Measurements from ENCODE around the gene ZDHHC20. TPM values are rescaled to one million over a fixed set of nuclear protein-coding genes. Genes with fewer than 3 reads are reported as not detected.

ZDHHC20 gene
- total and polyA plus RNA-seq, 2 of the 4 experiments (the other 2 are of a cell fraction), result 16.1 to 72.4 TPM

DNA sequence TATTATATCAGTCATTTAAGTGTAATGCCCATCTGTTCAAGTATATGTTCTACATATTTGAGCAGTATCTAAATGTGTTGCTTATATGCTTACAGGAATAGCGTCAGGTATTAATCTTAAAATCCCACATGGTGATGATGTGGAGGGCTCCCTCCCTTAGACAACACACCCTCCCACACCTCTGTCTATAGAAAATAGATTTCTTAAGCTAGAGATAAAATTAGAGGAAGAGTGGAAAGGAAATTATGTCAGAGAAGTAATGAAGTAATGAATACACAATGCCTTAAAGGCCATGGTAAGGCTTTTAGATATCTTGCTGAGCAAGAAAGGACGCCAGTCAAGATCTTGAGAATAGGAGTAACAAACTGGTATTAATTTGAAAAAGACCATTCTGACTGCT lies 12.4 kb downstream of the ZDHHC20 start:
- TF ChIP-seq BHLHE40 (IDR thresholded peaks at IDR 0.05; ENCODE audit: low read depth, low read length) (no peak), MAFK (IDR thresholded peaks at IDR 0.05; ENCODE audit: low read depth, low read length) (no peak), FOS (IDR thresholded peaks at IDR 0.05; ENCODE audit: low read depth, low read length) (no peak), CEBPB (IDR thresholded peaks at IDR 0.05; ENCODE audit: low read depth, low read length) (no peak), SMC3 (IDR thresholded peaks at IDR 0.05; ENCODE audit: low read depth, low read length) (no peak), RFX5 (IDR thresholded peaks at IDR 0.05; ENCODE audit: low read depth, low read length) (no peak), RCOR1 (IDR thresholded peaks at IDR 0.05; ENCODE audit: insufficient replicate concordance, low read length) (no peak), MXI1 (IDR thresholded peaks at IDR 0.05; ENCODE audit: borderline replicate concordance, low read depth, low read length) (no peak), NFE2L2 (IDR thresholded peaks at IDR 0.05; ENCODE audit: low read depth, low read length) (no peak), POLR2A (IDR thresholded peaks at IDR 0.05; ENCODE audit: low read depth, low read length) (no peak), RAD21 (IDR thresholded peaks at IDR 0.05; ENCODE audit: low read length) (no peak), CHD1 (IDR thresholded peaks at IDR 0.05; ENCODE audit: low read depth, low read length) (no peak)
- TF ChIP-seq, protein P1, sequence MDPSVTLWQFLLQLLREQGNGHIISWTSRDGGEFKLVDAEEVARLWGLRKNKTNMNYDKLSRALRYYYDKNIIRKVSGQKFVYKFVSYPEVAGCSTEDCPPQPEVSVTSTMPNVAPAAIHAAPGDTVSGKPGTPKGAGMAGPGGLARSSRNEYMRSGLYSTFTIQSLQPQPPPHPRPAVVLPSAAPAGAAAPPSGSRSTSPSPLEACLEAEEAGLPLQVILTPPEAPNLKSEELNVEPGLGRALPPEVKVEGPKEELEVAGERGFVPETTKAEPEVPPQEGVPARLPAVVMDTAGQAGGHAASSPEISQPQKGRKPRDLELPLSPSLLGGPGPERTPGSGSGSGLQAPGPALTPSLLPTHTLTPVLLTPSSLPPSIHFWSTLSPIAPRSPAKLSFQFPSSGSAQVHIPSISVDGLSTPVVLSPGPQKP (IDR thresholded peaks at IDR 0.05; ENCODE audit: borderline replicate concordance, low read depth, low read length), result no peak
- TF ChIP-seq, protein P2, sequence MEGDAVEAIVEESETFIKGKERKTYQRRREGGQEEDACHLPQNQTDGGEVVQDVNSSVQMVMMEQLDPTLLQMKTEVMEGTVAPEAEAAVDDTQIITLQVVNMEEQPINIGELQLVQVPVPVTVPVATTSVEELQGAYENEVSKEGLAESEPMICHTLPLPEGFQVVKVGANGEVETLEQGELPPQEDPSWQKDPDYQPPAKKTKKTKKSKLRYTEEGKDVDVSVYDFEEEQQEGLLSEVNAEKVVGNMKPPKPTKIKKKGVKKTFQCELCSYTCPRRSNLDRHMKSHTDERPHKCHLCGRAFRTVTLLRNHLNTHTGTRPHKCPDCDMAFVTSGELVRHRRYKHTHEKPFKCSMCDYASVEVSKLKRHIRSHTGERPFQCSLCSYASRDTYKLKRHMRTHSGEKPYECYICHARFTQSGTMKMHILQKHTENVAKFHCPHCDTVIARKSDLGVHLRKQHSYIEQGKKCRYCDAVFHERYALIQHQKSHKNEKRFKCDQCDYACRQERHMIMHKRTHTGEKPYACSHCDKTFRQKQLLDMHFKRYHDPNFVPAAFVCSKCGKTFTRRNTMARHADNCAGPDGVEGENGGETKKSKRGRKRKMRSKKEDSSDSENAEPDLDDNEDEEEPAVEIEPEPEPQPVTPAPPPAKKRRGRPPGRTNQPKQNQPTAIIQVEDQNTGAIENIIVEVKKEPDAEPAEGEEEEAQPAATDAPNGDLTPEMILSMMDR (conservative IDR thresholded peaks at IDR 0.05; ENCODE audit: low read depth, low read length), result no peak
- TF ChIP-seq, protein P3, sequence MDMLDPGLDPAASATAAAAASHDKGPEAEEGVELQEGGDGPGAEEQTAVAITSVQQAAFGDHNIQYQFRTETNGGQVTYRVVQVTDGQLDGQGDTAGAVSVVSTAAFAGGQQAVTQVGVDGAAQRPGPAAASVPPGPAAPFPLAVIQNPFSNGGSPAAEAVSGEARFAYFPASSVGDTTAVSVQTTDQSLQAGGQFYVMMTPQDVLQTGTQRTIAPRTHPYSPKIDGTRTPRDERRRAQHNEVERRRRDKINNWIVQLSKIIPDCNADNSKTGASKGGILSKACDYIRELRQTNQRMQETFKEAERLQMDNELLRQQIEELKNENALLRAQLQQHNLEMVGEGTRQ (IDR thresholded peaks at IDR 0.05; ENCODE audit: low read depth, low read length), result no peak
- in situ Hi-C loops (cut with MboI; ENCODE audit: low sequenced_read_pairs) (no loop called here), intact Hi-C loops (cut with micrococcal nuclease) (no loop called here), dilution Hi-C loops (cut with HindIII; ENCODE audit: low sequenced_read_pairs, unreplicated experiment) (no loop called here)
- Histone ChIP-seq H3K4me2 (ENCODE audit: low read depth, low read length) (no peak overlapping the region), H3K23ac (ENCODE audit: low read depth, low read length) (no peak overlapping the region), H2BK5ac (ENCODE audit: low read depth, low read length, poor library complexity, severe bottlenecking) (no peak overlapping the region), H4K20me1 (ENCODE audit: insufficient read depth, low read length) (0 out of 2 replicates have a peak, but pooled peaks cover 3% of the 10 kb centered on the region), H3K36me3 (ENCODE audit: control insufficient read depth, insufficient read depth, low read length) (no peaks in the 10 kb centered on the region), H3K27ac (ENCODE audit: insufficient read depth, low read length) (no peak overlapping the region), H3K18ac (ENCODE audit: low read depth, low read length) (no peak overlapping the region), H3K9me3 (ENCODE audit: control insufficient read depth, insufficient read depth, low read length) (no peaks in the 10 kb centered on the region), H2BK20ac (ENCODE audit: low read depth, low read length) (no peak overlapping the region), H2AFZ (replicated peaks; ENCODE audit: low read length, poor library complexity) (no peak overlapping the region), H2AK5ac (ENCODE audit: low read depth, low read length) (no peak overlapping the region), H3K9me1 (ENCODE audit: insufficient read depth, low read length) (peaks cover 3% of the 10 kb centered on the region; the same call in 1 of the 2 replicates), H3K14ac (replicated peaks; ENCODE audit: low read depth, low read length) (no peak overlapping the region), H4K8ac (ENCODE audit: low read depth in 2 of 2, low read length in 2 of 2) (no peak overlapping the region), H3K4me3 (ENCODE audit: insufficient read depth, low read depth, low read length) (no peak overlapping the region), H3K4me1 (ENCODE audit: control insufficient read depth, insufficient read depth, low read length) (peaks cover 2% of the 10 kb centered on the region; the same call in 1 of the 2 replicates), H3K4ac (ENCODE audit: low read depth, low read length) (no peak overlapping the region), H4K91ac (ENCODE audit: insufficient read depth, low read depth, low read length) (no peak overlapping the region), H3K27me3 (ENCODE audit: control insufficient read depth, insufficient read depth, low read length) (no peaks in the 10 kb centered on the region), H4K5ac (ENCODE audit: low read depth, low read length) (no peak overlapping the region), H2BK120ac (ENCODE audit: low read depth, low read length) (no peak overlapping the region), H3K56ac (ENCODE audit: extremely low read depth, insufficient read depth, low read length) (no peak overlapping the region), H3K9ac (ENCODE audit: low read depth, low read length) (no peak overlapping the region), H3K79me1 (ENCODE audit: low read depth in 1 of 2, low read length in 2 of 2) (peaks cover 12 to 30% of the 10 kb centered on the region in 2 experiments; a peak in 3 of 4 replicates), H2AK9ac (replicated peaks; ENCODE audit: low read depth, low read length, poor library complexity) (no peak overlapping the region), H2BK15ac (ENCODE audit: low read depth, low read length) (no peak overlapping the region)
- DNase-seq (no peak), ATAC-seq (ENCODE audit: low read depth) (no peak)
- no TSS peak for BruUV-seq (replicated peaks)
- POLR2A ChIA-PET (ENCODE audit: unreplicated experiment), result no interaction called here
- CTCF ChIA-PET, result no interaction called here
- WGBS, 2 experiments (ENCODE audit: extremely low coverage in 2 of 2, insufficient read length in 1 of 2), result no CpG with 5 or more reads among the region's 2 CpGs
